Left hindlimb (tissue), 1 donor: Measurements from ENCODE around the gene GABBR2.
"Not testable (repeated sequence)": the region's sequence is repeated elsewhere in the genome, so short reads cannot be mapped to it uniquely, and the experiment has no call there.

ENCODE experiments used
- DNase-seq: peaks from one replicate; pipeline ENCODE4 v3.0.0-alpha.2; 2018

Gene GABBR2

DNA sequence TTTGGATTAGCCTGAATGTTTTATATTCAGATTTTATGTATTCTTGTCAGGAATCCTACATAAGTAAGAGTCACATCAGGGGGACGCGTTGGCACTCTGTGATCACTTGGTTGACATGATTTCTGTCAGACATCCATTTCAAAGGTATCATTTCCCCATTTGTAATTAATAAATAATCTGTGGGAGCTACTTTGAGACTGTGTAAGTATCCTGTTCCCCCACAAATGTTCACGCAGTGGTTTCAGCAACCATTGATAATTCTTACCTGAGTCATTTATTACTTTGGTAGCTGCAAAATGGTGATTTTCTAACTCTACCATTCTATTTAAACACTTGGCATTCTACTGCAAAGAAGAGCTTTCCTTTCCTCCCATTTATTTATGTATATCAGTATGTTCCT is 396.4 kb downstream of the GABBR2 start:
- DNase-seq = no peak

DNA sequence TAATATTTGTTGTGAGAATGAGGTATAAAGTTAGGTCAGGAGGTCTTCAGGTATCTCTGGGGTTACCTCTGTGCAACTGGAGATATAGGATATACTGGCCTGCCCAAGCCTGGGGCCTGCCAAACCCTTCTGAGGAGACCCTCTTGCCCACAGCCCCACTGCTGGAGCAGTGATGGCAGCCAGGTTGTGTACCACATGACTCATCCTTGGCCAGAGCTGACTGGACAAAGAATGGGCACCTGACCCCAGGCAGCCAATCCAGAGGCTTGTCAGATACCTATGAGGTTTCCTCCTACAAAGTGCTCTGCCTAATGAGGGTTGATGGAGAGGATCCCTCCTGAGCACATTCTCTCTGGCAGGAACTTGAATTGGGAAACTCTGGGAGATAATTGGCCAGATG is 397.2 kb downstream of the GABBR2 start:
- DNase-seq = no peak

DNA sequence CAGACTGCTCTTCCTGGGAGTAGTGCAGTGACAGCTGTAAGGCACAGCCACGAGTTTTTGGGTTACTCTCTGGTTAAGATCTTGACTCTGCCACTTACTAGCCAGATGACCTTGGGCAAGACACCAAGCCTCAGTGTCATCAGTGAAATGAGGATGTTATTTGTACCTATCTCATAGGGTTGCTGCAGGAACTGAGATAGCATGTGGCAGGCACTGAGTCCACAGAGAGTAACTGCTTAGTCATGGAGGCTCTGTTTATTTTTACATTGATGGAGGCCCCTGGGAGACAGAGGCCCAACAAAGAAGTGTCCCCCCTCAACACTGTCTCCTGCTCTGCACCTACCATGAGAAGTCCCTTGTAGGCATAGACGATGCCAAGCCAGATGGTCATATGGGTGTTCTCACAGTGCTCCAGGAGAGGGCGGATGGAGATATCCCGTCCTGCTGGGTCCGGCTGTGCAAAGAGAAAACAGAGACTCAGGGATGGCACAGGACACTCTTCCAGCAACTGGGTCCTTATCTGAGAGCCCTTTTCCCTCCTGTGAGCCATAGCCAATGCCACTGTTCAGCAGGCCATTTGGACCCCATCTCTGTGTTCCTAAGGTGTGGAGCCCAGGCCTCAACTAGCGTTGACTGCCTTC is 397.9 kb downstream of the GABBR2 start:
- no peak for DNase-seq

DNA sequence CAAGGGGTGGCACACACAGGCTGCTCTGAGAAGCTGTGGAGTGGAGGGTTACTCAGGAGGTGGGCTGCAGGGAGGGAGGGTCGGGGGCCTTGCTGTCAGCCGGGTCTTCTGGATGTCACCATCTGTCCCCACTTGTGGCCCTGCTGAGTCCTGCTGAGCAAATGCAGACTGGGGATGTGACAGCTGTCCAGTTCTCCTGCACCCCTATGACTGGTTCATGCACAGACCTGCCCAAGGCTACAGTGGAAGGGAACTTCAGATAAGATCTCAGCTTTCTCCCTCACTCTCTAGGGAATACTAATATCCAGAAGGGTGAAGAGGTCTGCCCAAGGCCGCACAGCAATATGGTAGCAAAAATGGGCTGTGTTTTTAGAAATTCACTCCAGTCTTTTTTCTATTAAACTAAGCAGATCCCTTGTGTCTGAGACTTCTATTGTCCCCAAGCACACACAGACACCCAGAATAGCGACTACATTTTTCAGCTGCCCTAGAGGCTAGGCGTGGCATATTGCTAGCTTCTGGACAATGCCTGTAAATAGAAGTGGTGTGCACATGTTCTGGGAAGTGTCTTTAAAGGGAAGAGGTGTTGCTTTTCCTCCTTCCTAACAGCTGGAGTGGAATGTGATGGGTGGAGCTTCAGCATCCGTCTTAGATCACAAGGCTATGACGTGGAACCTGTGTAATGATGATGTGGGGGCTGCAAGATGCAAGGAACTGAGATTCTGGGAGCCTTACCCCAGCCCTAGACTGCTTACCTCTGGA is 402.2 kb downstream of the GABBR2 start:
- DNase-seq = no peak

DNA sequence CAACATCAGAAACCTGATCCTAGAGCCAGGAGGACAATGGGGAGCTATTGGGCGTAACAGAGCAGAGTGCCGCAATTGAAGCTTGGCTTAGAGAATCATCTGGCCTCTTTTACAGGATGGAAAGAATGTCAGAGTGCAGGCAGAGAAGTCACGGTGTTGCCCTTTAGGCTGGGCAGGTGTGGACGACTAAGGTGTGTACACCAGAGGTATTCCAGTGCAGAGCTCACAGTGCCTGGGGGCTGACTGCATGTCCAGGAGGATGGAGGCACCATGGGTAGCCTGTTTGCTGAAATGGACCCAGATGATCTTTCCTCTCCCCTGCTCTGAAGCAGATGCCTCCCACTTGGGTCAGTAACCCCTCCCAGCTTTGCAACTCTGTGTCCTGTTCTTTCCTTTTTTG is 404.4 kb downstream of the GABBR2 start:
- DNase-seq = no peak

DNA sequence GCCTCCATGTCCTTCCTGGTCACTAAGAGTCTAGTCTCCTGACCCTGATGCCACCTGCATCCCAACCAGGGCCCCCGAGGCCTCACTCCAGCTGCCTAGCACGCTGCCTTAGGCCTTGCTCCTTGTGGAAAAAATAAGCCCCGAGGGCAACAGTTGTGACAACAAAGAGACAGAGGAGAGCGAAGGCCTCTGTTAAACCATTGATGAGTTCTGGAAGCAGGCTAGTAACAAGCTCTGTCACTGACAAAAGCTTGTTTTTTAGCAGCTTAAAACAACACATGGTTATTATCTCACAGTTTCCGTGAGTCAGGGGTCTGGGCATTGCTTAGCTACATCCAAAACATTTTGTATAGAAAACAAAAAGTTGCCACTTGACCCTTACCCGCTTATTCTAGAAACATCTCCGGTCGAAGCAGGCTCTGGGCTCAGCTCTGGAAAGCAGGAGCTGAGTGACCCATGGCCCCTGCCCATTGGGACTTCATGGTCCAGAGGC is 405.1 kb downstream of the GABBR2 start:
- DNase-seq = no peak

DNA sequence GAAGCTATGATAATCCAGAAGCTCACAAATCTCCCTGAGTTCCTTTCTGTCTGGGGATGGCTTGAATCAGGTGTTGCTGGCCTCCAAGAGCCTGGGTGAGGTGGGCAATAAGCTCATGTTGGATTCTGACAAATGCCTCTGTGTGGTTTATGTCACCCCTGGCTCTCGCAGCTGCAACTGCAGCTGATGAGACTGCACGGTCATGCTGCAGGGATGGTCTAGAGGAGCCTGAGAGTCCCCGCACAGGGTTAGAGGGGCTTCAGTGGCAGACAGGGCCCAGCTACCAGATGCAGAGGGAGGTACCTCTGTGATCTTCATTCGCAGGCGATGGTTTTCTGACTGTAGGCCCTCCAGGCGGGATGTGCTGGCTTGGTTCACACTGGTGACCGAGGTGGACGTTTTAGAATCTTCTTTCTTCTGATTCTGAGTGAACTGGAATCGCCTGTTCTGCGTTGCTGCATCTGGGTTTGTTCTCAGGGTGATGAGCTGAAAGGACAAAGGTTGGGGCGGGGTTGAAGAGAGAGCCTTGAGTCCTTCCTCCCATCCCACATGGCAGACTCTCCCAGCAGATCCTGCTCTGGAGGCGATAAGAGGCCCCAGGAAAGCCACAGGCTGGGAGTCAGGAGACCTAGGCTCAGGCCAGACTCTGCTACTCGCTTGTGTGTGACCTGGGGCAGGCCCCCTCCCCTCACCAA is 405.6 kb downstream of the GABBR2 start:
- DNase-seq = no peak

DNA sequence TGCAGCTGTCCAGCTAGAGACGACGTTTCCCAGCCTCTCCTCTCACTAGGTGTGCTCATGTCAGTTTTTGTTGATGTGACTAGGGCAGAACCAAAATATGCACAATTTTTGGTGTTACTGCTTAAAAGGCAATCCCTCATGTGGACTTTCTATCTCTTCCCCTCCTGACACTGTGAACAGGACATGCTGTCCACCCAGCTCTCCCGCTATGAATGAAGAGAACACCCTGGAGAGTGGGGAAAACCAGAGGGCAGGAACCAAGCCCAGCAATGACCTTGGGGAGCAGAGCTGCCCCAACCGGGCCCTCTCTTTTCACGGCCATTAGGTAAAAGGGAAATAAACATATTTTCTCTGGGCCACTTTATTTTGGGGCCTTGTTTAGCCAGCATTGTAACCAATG is 406.6 kb downstream of the GABBR2 start:
- no peak for DNase-seq

DNA sequence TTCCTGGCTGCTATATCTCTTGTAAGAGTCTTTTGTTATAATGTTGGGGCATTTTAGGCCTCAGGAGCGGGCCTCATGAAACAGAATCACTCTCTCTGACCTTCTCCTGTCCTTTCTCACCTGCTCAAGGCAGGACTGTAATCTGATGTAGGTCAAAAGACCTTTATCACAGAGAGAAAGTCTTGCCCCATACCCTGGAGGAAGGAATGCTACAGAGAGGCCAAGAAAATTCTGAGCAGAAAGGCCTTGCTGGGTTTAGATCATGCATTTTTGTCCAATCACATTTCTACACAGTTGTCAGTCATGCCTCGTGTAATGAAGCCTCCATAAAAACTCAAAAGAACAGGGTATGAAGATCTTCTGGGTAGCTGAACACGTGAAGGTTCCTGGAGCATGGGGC is 408.1 kb downstream of the GABBR2 start:
- DNase-seq = no peak

DNA sequence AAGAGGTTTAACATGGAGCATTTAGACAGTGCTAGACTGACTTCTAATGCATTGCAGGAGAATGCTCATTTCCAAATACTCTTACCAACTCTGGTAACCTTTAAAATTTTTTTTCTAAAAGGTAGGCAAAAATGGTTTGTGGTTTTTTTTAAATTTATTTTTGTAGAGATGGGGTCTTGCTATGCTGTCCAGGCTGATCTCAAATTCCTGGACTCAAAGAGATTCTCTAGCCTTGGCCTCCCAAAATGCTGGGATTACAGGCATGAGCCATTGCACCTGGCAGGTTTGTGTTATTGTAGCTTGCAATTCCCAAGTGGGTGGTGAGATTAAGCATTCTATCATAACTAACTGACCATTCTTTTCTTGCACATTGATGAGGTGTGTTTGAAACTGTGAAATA is 410.3 kb downstream of the GABBR2 start:
- no peak for DNase-seq

DNA sequence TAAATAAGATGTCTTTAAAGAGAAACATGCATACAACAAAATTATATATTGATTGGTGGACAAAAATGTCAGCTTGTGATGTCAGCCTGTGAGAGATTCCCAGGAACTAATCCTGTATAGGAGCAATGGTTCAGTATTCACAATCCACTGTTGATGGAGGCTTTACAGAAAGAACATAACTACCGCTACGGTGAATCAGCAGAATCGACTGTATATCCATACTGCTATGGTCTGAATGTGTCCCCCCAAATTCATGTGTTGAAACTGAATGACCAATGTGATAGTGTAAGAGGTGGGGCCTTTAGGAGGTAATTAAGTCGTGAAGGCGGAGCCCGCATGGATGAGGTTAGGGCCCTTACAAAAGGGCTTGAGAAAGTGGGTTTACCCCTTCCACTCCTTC is 412.9 kb downstream of the GABBR2 start:
- no peak for DNase-seq

DNA sequence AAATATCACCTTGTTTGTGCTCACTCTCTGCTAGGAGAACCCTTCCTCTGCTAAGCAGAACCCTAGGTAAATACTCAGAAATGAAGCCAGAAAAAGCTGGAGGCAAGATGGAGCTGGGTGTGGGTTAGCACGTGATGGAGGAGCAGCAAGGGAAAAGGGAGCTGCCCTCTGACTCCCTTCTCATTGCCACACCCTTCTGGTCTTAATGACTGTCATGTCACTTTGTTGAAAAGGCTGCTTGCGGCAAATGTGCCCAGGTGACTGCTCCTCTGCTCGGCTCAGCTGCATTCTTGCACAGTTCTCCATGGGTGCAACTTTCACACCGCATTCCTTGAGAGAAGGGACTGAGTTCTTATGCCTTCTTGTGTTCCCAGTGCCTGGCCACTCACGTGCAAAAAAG is 416.9 kb downstream of the GABBR2 start:
- no peak for DNase-seq

DNA sequence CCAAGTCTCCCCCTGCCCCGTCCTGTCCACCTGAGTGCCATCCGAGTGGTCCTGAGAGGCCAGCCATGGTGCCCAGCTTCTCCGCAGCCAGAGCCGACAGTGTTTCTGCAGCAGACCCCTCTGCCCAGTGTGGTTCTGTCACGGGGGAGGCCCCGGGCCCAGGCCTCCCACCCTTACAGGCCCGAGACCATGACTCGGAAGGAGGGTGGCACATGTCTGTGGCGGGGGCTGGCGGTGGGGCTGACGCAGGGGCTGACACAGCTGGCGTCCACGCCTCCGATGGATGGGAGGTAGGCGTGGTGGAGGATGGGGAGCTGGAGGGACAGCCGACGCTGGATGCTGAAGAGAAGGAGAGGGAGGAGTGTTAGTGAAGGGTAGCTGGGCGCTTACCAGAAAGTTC is 418.3 kb downstream of the GABBR2 start:
- DNase-seq = no peak

DNA sequence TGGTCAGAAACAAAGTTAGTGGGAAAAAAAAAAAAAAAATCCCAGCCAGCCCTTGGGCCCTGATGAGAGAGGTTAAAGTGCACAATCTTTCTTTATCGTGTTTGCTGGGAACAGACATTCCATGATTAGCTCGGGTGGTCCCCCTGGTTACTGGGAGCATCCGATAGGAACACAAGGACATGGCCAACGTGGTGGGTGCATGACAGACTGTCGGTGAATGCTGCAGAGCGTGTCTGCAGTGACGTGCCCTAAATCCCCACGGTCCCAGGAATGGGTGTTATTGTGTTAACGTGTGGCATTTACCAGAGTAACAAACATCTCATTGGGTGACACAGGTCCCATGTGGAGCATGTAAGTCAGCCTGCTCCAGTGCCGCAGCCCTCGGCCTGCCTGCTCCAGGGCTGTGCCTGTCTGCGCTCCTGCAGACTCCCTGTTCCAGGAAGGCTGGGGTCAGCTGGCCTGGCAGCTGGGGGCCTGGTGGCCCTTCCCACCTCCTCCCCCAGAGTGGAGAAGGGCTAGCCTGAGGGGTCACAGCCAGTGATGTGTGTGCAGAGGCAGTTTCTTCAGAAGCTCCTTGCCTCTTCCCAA is 419.0 kb downstream of the GABBR2 start:
- DNase-seq = no peak

DNA sequence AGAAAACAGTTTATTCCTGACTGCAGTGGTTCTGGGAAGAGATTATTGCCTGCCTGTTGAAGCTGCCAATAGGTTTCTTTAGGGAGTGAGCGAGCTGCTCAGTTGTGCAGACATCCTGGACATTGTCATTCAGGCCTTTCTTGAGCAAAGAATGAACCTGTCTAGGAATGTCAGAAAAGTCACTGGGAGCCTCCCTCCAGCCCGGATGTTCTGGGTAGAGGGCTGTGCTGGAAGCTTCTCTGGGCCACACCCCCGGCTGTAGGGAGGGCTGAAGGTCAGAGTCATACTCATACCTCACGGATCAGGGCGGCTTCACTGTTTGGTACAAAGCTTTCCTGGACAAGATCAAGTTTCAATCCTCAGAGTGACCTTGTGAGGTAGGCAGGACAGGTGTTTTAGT is 419.9 kb downstream of the GABBR2 start:
- no peak for DNase-seq

DNA sequence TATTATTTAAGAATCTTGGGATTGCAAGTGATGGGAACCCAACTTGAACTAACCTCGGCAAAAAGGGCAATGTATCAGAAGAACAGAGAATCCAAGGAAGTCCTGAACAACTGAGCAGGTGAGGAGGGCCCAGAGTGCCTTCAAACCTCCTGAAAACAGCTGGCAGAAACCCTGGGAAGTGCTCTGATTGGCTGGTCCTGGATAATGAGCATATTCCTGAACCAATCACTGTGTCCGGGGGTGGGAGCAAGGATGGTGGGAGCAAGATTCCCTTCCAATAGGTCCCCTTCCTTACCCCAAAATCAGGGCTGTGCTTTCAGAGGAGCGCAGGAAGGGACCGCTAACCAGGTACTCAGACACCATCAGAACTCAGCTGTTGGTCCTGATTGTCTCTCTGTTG is 421.4 kb downstream of the GABBR2 start:
- no peak for DNase-seq

DNA sequence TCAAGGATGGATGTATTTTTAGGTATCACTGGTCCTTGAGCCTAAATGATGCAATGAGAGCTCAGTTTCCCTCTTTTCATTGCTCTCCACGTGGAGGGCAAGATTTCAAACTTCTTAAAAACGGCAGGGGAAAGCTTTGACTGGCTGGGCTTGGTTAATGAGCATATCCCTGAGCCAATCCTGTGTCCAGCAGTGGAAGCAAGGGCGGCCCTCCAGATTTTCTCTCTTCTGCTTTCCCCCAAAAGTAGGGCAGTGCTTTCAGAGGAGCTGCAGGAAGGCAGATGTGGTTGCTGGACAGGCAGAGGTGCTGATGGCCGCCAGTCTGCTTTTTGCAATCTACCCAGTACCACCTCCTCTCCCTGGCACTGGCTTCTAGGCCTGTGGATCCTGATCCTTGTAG is 423.3 kb downstream of the GABBR2 start:
- DNase-seq = no peak

DNA sequence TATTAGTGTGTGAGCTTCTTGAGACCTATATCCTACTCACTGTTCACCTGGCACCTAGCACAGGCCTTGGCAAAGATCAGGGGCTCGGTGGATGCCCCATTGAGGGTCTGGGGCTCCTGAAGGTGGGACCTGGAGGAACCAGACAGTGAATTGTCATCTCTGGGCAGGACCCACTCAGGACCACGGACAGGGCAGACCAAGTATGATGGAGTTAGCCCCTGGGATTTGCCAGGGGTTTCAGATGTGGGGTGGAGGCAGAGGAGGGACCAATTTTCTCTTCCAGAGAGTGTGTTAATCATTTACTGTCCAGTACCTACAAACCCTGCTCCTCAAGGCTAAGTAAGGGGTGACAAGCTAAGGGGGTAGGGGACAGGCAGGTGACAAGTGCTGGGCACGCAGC is 424.0 kb downstream of the GABBR2 start:
- no peak for DNase-seq

DNA sequence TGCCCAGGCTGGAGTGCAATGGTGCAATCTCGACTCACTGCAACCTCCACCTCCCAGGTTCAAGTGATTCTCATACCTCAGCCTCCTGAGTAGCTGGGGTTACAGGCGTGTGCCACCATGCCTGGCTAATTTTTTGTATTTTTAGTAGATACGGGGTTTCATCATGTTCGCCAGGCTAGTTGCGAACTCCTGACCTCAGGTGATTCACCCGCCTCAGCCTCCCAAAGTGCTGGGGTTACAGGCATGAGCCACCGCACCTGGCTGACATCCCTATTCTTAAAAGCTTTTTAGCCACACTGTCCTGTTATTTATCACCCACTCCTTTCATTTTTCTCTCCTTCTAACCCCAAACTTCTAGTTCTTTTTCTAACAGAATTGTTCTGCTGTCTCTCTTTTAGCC is 425.6 kb downstream of the GABBR2 start:
- DNase-seq = not testable (repeated sequence)

DNA sequence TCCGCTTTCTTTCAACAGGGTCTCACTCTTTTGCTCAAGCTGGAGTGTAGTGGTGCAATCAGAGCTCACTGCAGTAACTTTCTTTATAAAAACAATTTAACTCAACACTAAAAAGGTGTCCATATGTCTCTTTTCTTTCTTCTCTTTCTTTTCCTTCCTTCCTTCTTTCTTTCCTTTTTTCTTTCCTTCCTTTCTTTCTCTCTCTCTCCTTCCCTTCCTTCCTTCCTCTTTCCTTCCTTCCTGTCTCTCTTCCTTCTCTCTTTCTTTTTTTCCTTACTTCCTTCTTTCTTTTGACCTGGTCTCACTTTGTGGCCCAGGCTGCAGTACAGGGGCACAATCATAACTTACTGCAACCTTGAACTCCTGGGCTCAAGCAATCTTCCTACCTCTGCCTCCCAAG is 427.5 kb downstream of the GABBR2 start:
- DNase-seq = no peak

DNA sequence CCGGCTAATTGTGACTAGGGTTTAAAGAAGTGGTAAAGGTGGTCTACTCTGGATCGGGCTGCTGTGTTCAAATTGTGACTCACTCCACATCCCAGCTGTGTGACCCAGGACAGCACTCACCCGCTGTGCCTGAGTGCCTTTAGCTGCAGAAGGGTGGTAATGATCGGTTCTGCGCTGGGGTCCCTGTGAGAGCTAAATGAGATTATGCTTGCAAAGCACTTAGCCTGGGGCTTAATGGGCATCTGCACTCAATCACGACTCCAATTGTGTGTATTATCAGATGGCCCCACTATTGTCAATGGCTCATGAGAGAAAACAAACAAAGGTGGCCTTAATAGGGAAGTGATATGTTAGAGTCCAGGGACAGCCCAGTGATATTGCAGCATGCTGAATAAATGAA is 428.2 kb downstream of the GABBR2 start:
- DNase-seq = no peak

DNA sequence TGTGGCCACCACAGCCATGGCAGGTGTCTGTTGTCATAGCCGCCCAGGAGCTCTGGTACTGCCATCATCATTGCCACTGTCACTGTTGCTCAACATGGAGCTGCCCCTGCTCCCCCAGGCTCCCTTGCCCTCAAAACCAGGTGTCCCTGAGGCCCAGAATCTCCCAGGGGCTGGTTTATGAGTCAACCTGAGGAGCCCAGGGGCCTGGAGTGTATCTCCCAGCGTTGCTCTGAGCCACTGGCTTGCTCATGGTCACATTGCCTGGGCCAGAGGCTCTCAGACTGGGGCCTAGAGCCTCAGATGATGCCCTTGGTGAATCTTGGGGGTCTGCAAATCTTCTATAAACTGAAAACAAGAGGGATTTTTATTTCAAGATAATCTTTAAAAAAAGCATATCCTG is 428.6 kb downstream of the GABBR2 start:
- DNase-seq = no peak

DNA sequence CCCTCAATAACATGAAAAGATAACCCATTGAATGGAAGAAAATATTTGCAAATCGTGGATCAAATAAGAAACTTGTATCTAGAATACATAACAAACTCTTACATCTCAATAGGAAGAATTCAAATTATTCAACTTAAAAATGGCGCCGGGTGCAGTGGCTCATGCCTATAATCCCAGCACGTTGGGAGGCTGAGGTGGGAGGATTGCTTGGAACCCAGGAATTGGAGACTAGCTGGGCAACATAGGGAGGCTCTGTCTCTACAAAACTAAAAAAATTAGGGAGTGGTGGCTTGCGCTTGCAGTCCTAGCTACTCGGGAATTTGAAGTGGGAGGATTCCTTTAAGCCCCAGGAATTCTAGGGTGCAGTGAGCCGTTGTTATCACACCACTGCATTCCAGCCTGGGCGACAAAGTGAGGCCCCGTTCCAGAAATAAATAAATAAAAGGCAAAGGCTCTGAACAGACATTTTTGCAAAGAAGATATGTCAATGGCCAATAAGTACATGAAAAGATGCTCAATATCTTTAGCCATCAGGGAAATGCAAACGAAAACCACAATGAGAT is 431.7 kb downstream of the GABBR2 start:
- no peak for DNase-seq
